HG02973 (cell line): ENCODE measurements around the gene LRP6.

Source experiments
- ATAC-seq: cut with Tn5 transposase; IDR thresholded peaks from one replicate; pipeline ENCODE4 v1.9.1; 2021; ENCODE audit warnings: moderate library complexity; ENCODE audit not compliant: unreplicated experiment

The LRP6 gene

GRCh38 chr12:12216349-12217017 lies 50.4 kb downstream of the LRP6 start:
- ATAC-seq: no peak

GRCh38 chr12:12214635-12215131 lies 52.2 kb downstream of the LRP6 start:
- no peak for ATAC-seq

GRCh38 chr12:12214201-12214600 lies 52.6 kb downstream of the LRP6 start:
- ATAC-seq: no peak

GRCh38 chr12:12212769-12213168 lies 54.1 kb downstream of the LRP6 start:
- ATAC-seq: no peak

- ATAC-seq: no peak
Observed at GRCh38 chr12:12210983-12211382, 55.9 kb downstream of the LRP6 start.

GRCh38 chr12:12210416-12210815 lies 56.4 kb downstream of the LRP6 start:
- no peak for ATAC-seq

GRCh38 chr12:12209675-12210074 lies 57.2 kb downstream of the LRP6 start:
- ATAC-seq: no peak

DNA sequence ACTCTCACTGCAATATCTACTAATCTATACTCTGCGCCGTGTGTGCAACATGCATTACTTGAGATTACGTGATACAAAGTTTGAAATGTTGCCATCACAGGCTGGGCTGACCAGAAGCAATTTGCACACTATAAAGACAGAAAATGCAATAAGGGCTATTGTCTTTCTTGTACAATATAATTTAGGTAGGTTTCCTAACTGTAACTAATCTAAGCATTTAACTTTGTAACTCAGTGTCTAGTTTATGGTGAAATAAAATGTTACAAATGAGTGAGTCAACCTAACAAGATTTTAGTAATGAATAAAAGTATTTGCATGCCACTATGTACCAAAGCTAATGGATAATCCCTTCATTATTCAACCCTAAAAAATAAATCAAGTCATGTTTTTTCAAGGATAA lies 57.8 kb downstream of the LRP6 start:
- no peak for ATAC-seq

DNA sequence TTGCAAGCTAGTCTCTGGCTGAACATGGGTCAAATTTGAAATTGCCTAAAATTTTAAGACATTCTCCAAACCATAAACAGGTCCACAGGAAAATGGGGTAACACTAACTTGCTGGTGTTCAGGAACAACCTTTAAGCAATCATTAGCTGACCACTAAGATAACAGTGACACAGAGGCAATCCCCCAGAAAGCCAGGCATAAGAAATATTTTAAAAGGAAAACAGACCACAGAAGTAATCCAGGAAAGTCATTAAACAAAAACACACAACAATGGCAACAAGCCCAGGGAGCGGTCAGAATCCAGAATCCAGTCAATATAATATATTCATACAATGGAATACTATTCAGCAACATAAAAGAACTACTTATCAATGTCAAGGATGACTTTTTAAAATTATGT lies 59.1 kb downstream of the LRP6 start:
- ATAC-seq: no peak

DNA sequence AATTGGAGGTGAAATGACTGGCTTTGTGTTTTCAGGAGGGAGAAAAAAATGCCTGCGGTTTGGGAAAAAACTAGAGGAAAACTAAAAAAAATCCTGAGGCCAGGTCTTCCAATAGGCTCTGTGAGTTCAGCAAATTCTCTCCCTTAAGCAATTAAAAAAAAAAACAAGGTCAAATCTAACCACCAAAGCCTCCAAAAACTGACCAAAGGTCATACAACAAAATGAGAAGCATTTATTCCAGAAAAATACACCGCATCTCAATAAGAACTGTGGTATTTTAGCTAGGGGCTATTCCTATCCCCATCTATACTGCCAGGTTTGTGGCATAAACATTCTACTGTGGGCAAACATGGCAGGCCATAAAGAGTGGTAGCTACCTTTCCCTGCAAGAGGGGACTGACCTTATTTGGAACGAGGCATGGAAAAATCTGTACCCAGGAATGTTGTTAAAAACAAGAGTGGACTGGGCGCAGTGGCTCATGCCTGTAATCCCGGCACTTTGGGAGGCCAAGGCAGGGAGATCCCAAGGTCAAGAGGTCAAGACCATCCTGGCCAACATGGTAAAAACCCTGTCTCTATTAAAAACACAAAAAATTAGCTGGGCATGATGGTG lies 60.0 kb downstream of the LRP6 start:
- ATAC-seq: no peak

DNA sequence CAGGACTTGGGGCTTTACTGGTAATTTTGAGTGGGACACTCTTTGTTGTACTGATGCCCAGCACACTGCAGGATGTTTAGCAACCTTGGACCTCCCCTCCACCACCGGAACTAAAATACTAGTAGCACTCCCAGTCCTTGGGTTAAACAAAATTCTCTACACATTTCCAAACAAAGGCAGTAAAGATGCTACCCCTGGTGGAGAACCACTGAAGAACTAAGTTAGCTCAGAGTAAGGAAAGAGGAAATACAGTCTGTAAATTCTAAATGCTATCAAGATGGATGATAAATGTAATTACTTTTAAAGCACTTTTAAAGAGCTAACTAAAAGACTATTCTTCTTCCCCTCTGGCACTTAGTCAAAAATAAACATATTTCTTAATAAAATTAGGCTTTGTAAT lies 64.1 kb downstream of the LRP6 start:
- ATAC-seq: no peak

GRCh38 chr12:12202105-12202504 lies 64.7 kb downstream of the LRP6 start:
- ATAC-seq: no peak

GRCh38 chr12:12201274-12201758 lies 65.5 kb downstream of the LRP6 start:
- no peak for ATAC-seq

GRCh38 chr12:12200363-12200762 lies 66.5 kb downstream of the LRP6 start:
- ATAC-seq: no peak

- ATAC-seq: no peak
Observed at GRCh38 chr12:12198124-12198523, 68.7 kb downstream of the LRP6 start.

DNA sequence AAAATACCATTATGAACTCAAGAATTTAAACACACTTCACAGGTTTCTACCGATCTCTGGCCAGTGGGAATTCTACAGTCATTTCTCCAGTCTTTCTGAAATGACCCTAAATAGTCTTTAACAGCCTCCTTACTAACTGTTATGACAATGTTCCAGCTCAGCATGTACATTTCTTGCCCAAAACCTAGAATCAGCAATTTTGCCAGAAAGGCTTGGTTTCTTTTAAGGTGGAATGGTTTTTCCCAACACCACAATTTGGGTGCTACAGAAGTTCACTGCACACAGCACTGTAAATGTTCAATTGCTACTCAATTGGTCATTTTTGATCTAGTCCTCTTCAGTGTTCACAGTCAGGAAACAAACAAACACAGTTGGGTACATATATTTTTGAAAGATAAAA lies 69.7 kb downstream of the LRP6 start:
- no peak for ATAC-seq

- ATAC-seq: no peak
Observed at GRCh38 chr12:12195516-12195915, 71.3 kb downstream of the LRP6 start.

- ATAC-seq: no peak
Observed at GRCh38 chr12:12195081-12195480, 71.8 kb downstream of the LRP6 start.

- ATAC-seq: no peak
Observed at GRCh38 chr12:12194206-12194605, 72.6 kb downstream of the LRP6 start.

DNA sequence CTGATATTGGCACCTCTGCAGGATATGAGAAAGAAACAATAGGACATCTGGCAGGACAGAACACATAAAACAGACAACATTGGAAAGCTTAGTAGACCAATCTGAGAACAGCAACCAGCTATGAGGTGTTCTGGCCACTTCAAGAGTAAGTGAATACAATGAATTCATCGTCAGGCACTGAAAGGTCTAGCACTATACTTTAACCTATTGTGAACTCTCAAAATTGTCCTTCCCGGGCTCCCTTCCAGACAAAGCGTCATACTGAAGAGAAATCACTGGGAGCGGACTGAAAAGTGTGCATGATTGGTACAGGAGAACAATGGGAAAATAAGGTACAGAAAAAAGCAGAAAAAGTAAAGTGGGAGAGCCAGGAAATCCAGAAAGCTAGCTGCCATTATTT lies 75.8 kb downstream of the LRP6 start:
- ATAC-seq: no peak

- ATAC-seq: no peak
Observed at GRCh38 chr12:12190087-12190809, 76.6 kb downstream of the LRP6 start.

DNA sequence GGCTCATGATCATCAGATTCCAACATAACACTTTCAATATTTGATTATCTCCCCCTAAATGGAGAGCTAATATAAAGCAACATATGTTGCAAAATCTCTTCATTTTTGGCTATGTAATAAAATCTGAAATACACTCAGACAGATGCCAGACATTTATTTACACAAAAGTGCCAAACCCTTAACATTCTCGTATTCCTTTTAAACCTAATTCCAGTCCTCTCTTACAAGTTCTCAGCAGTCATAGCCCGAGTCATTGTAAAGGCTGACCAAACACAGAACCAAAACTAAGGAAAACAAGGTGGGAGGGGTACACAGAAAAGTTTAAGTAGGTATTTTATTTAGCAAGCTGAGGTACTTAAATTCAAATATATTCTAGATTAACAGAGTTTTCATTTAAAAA lies 81.4 kb downstream of the LRP6 start:
- ATAC-seq: no peak
